Measurements from ENCODE around the gene MYOM3. TPM values are rescaled to one million over a fixed set of nuclear protein-coding genes. Genes with fewer than 3 reads are reported as not detected.

MYOM3 gene
- total and polyA plus RNA-seq, 2 of the 4 experiments (the other 2 are of a cell fraction), result 0.03 TPM; not detected in 1

GRCh38 chr1:24015221-24016210 lies 96.4 kb downstream of the MYOM3 start:
- peak overlapping the region; percentile 54 for H2BK120ac ChIP-seq (ENCODE audit: low read depth, low read length)
- intact Hi-C loops (cut with micrococcal nuclease), result no loop called here
- no peak overlapping the region for H2BK15ac ChIP-seq (ENCODE audit: low read depth, low read length)
- peak; percentile 67 for DNase-seq
- H3K9me3 ChIP-seq (ENCODE audit: control insufficient read depth, insufficient read depth, low read length), result no peaks in the 10 kb centered on the region
- no peak overlapping the region for H4K5ac ChIP-seq (ENCODE audit: low read depth, low read length)
- H3K79me1 ChIP-seq (ENCODE audit: low read depth in 1 of 2, low read length in 2 of 2), result 0 out of 4 replicates have a peak, but pooled peaks cover 0 to 3% of the 10 kb centered on the region in 2 experiments
- no peaks in the 10 kb centered on the region for H3K36me3 ChIP-seq (ENCODE audit: control insufficient read depth, insufficient read depth, low read length)
- POLR2A ChIA-PET (ENCODE audit: unreplicated experiment), result no interaction called here
- peak; percentile 57 for TF ChIP-seq CEBPB (IDR thresholded peaks at IDR 0.05; ENCODE audit: low read depth, low read length)
- no peak for TF ChIP-seq NFE2L2 (IDR thresholded peaks at IDR 0.05; ENCODE audit: low read depth, low read length)
- TF ChIP-seq MAZ (IDR thresholded peaks at IDR 0.05; ENCODE audit: borderline replicate concordance, low read depth, low read length), result no peak
- TF ChIP-seq BHLHE40 (IDR thresholded peaks at IDR 0.05; ENCODE audit: low read depth, low read length), result no peak
- TF ChIP-seq ELK1 (IDR thresholded peaks at IDR 0.05; ENCODE audit: borderline replicate concordance, low read depth, low read length), result no peak
- no peak for TF ChIP-seq FOS (IDR thresholded peaks at IDR 0.05; ENCODE audit: low read depth, low read length)
- TF ChIP-seq CHD1 (IDR thresholded peaks at IDR 0.05; ENCODE audit: low read depth, low read length), result no peak
- no peak overlapping the region for H3K4me3 ChIP-seq (ENCODE audit: insufficient read depth, low read depth, low read length)
- H2BK5ac ChIP-seq (ENCODE audit: low read depth, low read length, poor library complexity, severe bottlenecking), result no peak overlapping the region
- H3K9me1 ChIP-seq (ENCODE audit: insufficient read depth, low read length), result peaks cover 9% of the 10 kb centered on the region
- H2AFZ ChIP-seq (replicated peaks; ENCODE audit: low read length, poor library complexity), result no peak overlapping the region
- H3K27ac ChIP-seq (ENCODE audit: insufficient read depth, low read length), result no peak overlapping the region
- no peak overlapping the region for H3K56ac ChIP-seq (ENCODE audit: extremely low read depth, insufficient read depth, low read length)
- H4K91ac ChIP-seq (ENCODE audit: insufficient read depth, low read depth, low read length), result no peak overlapping the region
- H4K20me1 ChIP-seq (ENCODE audit: insufficient read depth, low read length), result no peaks in the 10 kb centered on the region
- no peak overlapping the region for H3K14ac ChIP-seq (replicated peaks; ENCODE audit: low read depth, low read length)
- no peaks in the 10 kb centered on the region for H3K27me3 ChIP-seq (ENCODE audit: control insufficient read depth, insufficient read depth, low read length)
- no peak overlapping the region for H3K23ac ChIP-seq (ENCODE audit: low read depth, low read length)
- H3K4me2 ChIP-seq (ENCODE audit: low read depth, low read length), result no peak overlapping the region
- BruUV-seq (replicated peaks), result no TSS peak
- peak overlapping the region; percentile 28; the same call in 1 of the 2 replicates for H3K4ac ChIP-seq (ENCODE audit: low read depth, low read length)
- no peak overlapping the region for H2AK5ac ChIP-seq (ENCODE audit: low read depth, low read length)
- H3K4me1 ChIP-seq (ENCODE audit: control insufficient read depth, insufficient read depth, low read length), result peaks cover 13% of the 10 kb centered on the region
- no peak overlapping the region for H2AK9ac ChIP-seq (replicated peaks; ENCODE audit: low read depth, low read length, poor library complexity)
- CTCF ChIA-PET, result no interaction called here
- dilution Hi-C loops (cut with HindIII; ENCODE audit: low sequenced_read_pairs, unreplicated experiment), result no loop called here
- H3K18ac ChIP-seq (ENCODE audit: low read depth, low read length), result no peak overlapping the region; the same call in 1 of the 2 replicates
- WGBS, 2 experiments (ENCODE audit: extremely low coverage in 2 of 2, insufficient read length in 1 of 2), result no CpG with 5 or more reads among the region's 6 CpGs
- no peak overlapping the region for H3K9ac ChIP-seq (ENCODE audit: low read depth, low read length)
- no peak overlapping the region; a peak in 1 of 4 replicates for H4K8ac ChIP-seq (ENCODE audit: low read depth in 2 of 2, low read length in 2 of 2)
- ATAC-seq (ENCODE audit: low read depth), result no peak
- in situ Hi-C loops (cut with MboI; ENCODE audit: low sequenced_read_pairs), result no loop called here
- no peak overlapping the region for H2BK20ac ChIP-seq (ENCODE audit: low read depth, low read length)
